Fibroblast of skin of right biceps (primary cell): ENCODE results near the gene AGBL1.
"Not testable (repeated sequence)": the region's sequence is repeated elsewhere in the genome, so short reads cannot be mapped to it uniquely, and the experiment has no call there.

Source experiments
- DNase-seq: peaks from one replicate; pipeline ENCODE4 v3.0.0-alpha.2; 2013

The AGBL1 gene

DNA sequence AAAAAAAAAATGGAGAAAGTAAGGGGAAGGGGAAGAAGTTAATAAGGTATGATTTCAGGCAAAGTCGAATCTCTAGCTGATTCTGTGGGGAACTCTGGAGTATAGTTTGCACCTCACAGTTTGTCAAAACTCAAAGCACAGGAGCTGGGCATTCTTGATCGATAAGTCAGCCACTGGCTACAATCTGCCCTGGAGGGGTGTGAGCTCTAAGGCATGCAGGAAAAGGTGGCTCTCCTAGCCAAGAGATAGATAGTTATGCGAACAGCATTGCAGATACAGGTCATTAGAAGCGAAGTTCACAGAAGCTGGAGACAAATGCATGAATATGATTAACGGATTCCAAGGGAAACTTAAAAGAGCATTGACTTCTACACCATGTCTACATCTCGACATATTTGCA lies 952.6 kb downstream of the AGBL1 start:
- DNase-seq, result peak; percentile 28

- DNase-seq, result no peak
Observed at GRCh38 chr15:87033056-87033455, 953.4 kb downstream of the AGBL1 start.

DNA sequence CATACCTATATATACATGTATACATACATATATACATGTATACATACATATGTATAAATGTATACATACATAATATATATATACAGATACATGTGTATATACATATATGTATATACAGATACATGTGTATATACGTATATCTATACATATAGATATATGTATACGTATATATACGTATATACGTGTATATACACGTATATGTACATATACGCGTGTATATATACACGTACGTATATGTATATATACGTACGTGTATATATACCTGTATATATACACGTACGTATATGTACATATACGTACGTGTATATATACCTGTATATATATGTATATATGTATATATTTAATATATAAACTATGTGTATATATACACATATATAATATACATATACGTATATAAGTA lies 955.2 kb downstream of the AGBL1 start:
- DNase-seq, result no peak

DNA sequence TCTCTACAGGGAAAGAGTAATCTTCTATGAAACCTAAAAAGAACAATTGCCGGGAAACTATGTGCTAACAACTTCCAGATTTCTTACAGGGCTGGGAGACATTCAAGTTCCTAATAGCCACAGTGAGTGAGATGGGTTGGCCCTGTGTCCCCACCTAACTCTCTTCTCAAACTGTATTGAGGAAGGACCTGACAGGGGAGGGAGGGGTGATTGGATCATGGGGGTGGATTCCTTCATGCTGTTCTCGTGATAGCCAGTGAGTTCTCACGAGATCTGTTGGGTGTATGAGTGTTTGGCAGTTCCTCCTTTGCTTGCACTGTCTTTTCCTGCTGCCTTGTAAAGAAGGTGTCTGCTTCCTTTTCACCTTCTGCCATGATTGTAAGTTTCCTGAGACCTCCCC lies 958.7 kb downstream of the AGBL1 start:
- peak; percentile 28 for DNase-seq

- DNase-seq, result not testable (repeated sequence)
Observed at GRCh38 chr15:87042619-87043018, 962.9 kb downstream of the AGBL1 start.

GRCh38 chr15:87045746-87046145 lies 966.1 kb downstream of the AGBL1 start:
- DNase-seq, result no peak

DNA sequence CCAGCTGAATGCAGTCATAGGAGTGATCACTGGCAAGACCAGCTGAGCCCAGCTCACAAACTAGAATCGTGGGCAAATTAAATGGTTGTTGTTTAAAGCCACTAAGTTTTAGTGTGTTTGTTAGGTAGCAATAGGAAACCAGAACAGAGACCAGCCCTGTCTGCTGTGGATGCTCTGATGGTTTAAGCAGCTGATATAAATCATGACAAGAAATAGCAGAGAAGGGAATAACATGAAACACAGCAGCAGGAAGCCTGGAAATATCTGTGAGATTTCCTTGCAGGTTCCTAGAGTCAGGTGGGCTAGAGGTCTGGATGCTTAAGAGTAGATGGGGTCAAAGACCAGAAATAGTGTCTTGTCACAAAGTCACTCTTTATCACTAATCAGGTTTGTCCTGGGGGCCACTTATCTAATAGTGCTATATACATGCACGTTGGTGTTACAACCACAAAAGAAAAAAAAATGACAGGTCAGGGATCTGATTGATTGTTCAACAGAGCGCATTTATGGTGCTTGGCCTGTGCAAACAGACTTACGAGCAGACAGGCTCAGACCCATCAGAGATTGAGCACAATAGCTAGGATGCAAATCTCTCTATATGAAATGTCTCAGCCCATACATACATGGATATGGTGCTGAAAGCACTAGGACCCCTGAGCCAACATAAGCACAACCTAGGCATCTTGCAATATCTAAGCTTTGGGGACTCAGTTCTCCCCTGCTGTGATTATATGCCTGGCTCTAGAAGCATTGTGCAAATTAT lies 967.7 kb downstream of the AGBL1 start:
- no peak for DNase-seq
